Smooth muscle cell (in vitro differentiated cells): ENCODE data around the gene TOR3A. TPM values are rescaled to one million over a fixed set of nuclear protein-coding genes. Genes with fewer than 3 reads are reported as not detected.

Source experiments
- DNase-seq: peaks from one replicate; lab custom pipeline; 2025; ENCODE audit not compliant: unreplicated experiment; lab: John Stamatoyannopoulos, UW
- H2AFZ ChIP-seq: fragments of 200-600 bp; sonication (generic); 2 replicates; pipeline ENCODE4 v1.6.0; 2016; ENCODE audit warnings: antibody characterized with exemption, low read depth, mild to moderate bottlenecking
- H3F3A ChIP-seq: fragments of 200-600 bp; sonication (generic); 2 replicates; pipeline ENCODE4 v1.6.0; 2017; ENCODE audit warnings: antibody characterized with exemption, low read depth
- H3K27ac ChIP-seq: fragments of 200-600 bp; sonication (generic); 2 replicates; pipeline ENCODE4 v1.5.1; 2016; ENCODE audit warnings: low read depth, mild to moderate bottlenecking
- H3K27me3 ChIP-seq: fragments of 200-600 bp; sonication (generic); 2 replicates; pipeline ENCODE4 v1.6.1; 2016; ENCODE audit warnings: low read depth, mild to moderate bottlenecking
- H3K36me3 ChIP-seq: fragments of 200-600 bp; sonication (generic); 2 replicates; pipeline ENCODE4 v1.5.1; 2016; ENCODE audit warnings: low read depth
- H3K4me1 ChIP-seq: fragments of 200-600 bp; sonication (generic); 2 replicates; pipeline ENCODE4 v1.5.1; 2016; ENCODE audit warnings: low read depth
- H3K4me2 ChIP-seq: fragments of 200-600 bp; sonication (generic); 2 replicates; pipeline ENCODE4 v1.6.0; 2016; ENCODE audit warnings: mild to moderate bottlenecking
- H3K4me3 ChIP-seq: fragments of 200-600 bp; sonication (generic); 2 replicates; pipeline ENCODE4 v1.5.1; 2016; ENCODE audit warnings: mild to moderate bottlenecking
- H3K79me2 ChIP-seq: fragments of 200-600 bp; sonication (generic); 2 replicates; pipeline ENCODE4 v1.6.0; 2016; ENCODE audit warnings: low read depth, mild to moderate bottlenecking
- H3K9ac ChIP-seq: fragments of 200-600 bp; sonication (generic); 2 replicates; pipeline ENCODE4 v1.6.0; 2016; ENCODE audit warnings: low read depth
- H3K9me3 ChIP-seq: fragments of 200-600 bp; sonication (generic); replicated peaks from 2 replicates; pipeline ENCODE4 v1.5.1; 2016; ENCODE audit warnings: low read depth
- H4K20me1 ChIP-seq: fragments of 200-600 bp; sonication (generic); 2 replicates; pipeline ENCODE4 v1.6.0; 2016; ENCODE audit warnings: low read depth
- CTCF ChIP-seq: fragments of 200-600 bp; sonication (generic); IDR thresholded peaks from 2 replicates; pipeline ENCODE4 v1.5.1; 2017; ENCODE audit warnings: borderline replicate concordance, mild to moderate bottlenecking, antibody characterized with exemption; ENCODE audit not compliant: insufficient read depth, poor library complexity, severe bottlenecking
- WGBS: methylation state at CpG from one replicate; pipeline ENCODE4 v1.1.7; 2016; ENCODE audit warnings: low lambda C conversion rate; 5-methylcytosine and 5-hydroxymethylcytosine counted together
- polyA plus RNA-seq: library from polyadenylated mRNA; unstranded; fragments of >200 nt; fragmentation: Nextera tagmentation; extraction: Ambion mirVana; gene quantifications from 2 replicates; pipeline ENCODE4 v1.2.1, GENCODE V29; 2016
- total RNA-seq: library from RNA; depleted of rRNA; stranded (reverse); fragments of >200 nt; gene quantifications from 2 replicates; pipeline ENCODE4 v1.2.3, GENCODE V29; 2014

The TOR3A gene
- total and polyA plus RNA-seq, 2 experiments from 2014 or later = 13.0 to 16.6 TPM

DNA sequence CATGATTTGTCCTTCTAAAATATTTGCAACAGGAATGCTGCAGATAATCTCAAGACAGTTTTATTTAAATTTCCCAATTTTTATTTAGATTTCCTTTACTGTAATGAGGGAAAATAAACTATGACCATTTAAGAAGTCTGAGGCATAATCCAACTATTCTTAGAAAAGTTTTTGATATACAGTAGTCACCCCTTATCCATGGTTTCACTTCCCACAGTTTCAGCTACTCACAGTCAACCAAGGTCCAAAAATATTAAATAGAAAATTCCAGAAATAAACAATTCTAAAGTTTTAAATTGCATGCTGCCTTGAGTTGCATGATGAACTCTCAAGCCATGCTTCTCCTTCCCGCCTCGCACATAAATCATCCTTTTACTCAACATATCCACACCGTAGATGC lies 33.3 kb downstream of the TOR3A start:
- WGBS = 95% methylated on average over 3 of the region's 3 CpGs
- peaks cover 29% of the 10 kb centered on the region for H4K20me1 ChIP-seq
- no peak for TF ChIP-seq CTCF
- no peak overlapping the region for H3K4me3 ChIP-seq
- no peak overlapping the region for H2AFZ ChIP-seq
- no peaks in the 10 kb centered on the region for H3K9me3 ChIP-seq
- H3K4me2 ChIP-seq = no peak overlapping the region
- no peak overlapping the region for H3K27ac ChIP-seq
- no peaks in the 10 kb centered on the region for H3F3A ChIP-seq
- H3K79me2 ChIP-seq = peaks cover 4% of the 10 kb centered on the region
- no peaks in the 10 kb centered on the region for H3K27me3 ChIP-seq
- no peak for DNase-seq
- H3K4me1 ChIP-seq = no peaks in the 10 kb centered on the region
- H3K36me3 ChIP-seq = peaks cover 68% of the 10 kb centered on the region
- H3K9ac ChIP-seq = no peak overlapping the region

GRCh38 chr1:179119513-179119912 lies 37.6 kb downstream of the TOR3A start:
- H3K27ac ChIP-seq = no peak overlapping the region
- H3K27me3 ChIP-seq = no peaks in the 10 kb centered on the region
- no peak for DNase-seq
- no peak for TF ChIP-seq CTCF
- no peaks in the 10 kb centered on the region for H3F3A ChIP-seq
- no peak overlapping the region for H3K4me2 ChIP-seq
- peaks cover 30% of the 10 kb centered on the region for H4K20me1 ChIP-seq
- no peak overlapping the region for H2AFZ ChIP-seq
- H3K79me2 ChIP-seq = peaks cover 14% of the 10 kb centered on the region
- no peak overlapping the region for H3K9ac ChIP-seq
- H3K36me3 ChIP-seq = peaks cover 53% of the 10 kb centered on the region
- no peaks in the 10 kb centered on the region for H3K9me3 ChIP-seq
- H3K4me3 ChIP-seq = no peak overlapping the region
- H3K4me1 ChIP-seq = no peaks in the 10 kb centered on the region

DNA sequence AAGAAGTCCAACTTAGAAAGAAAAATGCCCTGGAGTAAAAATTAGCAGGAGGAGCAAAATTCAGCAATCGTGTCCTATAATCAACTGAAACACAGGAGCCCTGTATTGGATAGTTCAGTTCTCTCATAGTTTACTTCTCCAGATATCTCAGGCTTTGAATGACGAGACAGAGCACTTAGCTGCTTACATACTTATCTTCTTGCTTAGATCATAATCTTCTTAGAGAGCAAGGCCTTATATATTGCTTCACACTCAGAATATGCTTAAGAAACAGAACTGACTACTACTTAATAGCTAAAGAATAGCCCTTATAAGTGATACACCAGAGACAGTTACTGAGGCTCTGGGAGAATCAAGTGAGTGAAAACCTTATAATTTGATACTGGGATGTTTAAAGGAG lies 38.9 kb downstream of the TOR3A start:
- no peaks in the 10 kb centered on the region for H3K27me3 ChIP-seq
- TF ChIP-seq CTCF = no peak
- no peak overlapping the region for H2AFZ ChIP-seq
- peaks cover 41% of the 10 kb centered on the region for H3K36me3 ChIP-seq
- H3K27ac ChIP-seq = no peak overlapping the region
- no peak overlapping the region for H3K4me2 ChIP-seq
- no peak for DNase-seq
- H3K4me1 ChIP-seq = no peaks in the 10 kb centered on the region
- H3K9ac ChIP-seq = no peak overlapping the region
- WGBS = 78% methylated on average over 2 of the region's 2 CpGs
- peaks cover 14% of the 10 kb centered on the region for H3K79me2 ChIP-seq
- H3F3A ChIP-seq = peaks cover 3% of the 10 kb centered on the region
- no peaks in the 10 kb centered on the region for H3K9me3 ChIP-seq
- no peak overlapping the region for H3K4me3 ChIP-seq
- H4K20me1 ChIP-seq = peaks cover 27% of the 10 kb centered on the region

- peaks cover 17% of the 10 kb centered on the region for H3K79me2 ChIP-seq
- DNase-seq = no peak
Measured at GRCh38 chr1:179121159-179121938, 39.5 kb downstream of the TOR3A start.

More at GRCh38 chr1:179121159-179121938, 39.5 kb downstream of the TOR3A start:
- no peak overlapping the region for H3K4me3 ChIP-seq
- peaks cover 24% of the 10 kb centered on the region for H4K20me1 ChIP-seq
- TF ChIP-seq CTCF = peak; percentile 49
- no peaks in the 10 kb centered on the region for H3K9me3 ChIP-seq
- H3K4me2 ChIP-seq = no peak overlapping the region
- 88% methylated on average over 7 of the region's 7 CpGs for WGBS
- peaks cover 3% of the 10 kb centered on the region for H3F3A ChIP-seq
- H3K36me3 ChIP-seq = peaks cover 36% of the 10 kb centered on the region
- no peak overlapping the region for H3K27ac ChIP-seq
- no peak overlapping the region for H2AFZ ChIP-seq
- no peak overlapping the region for H3K9ac ChIP-seq
- no peaks in the 10 kb centered on the region for H3K27me3 ChIP-seq
- no peaks in the 10 kb centered on the region for H3K4me1 ChIP-seq
